B cell (primary cell): Measurements from ENCODE around the gene NANOS3. TPM values are rescaled to one million over a fixed set of nuclear protein-coding genes. Genes with fewer than 3 reads are reported as not detected.

ENCODE experiments used
- ATAC-seq: fragments of 200-7000 bp; cut with Tn5 transposase; one replicate; pipeline ENCODE4 v1.10.0; 2021; ENCODE audit warnings: low read depth, mild to moderate bottlenecking, moderate number of reproducible peaks, moderate library complexity
- CTCF ChIA-PET: fragments of 350-600 bp; sonication (Branson Sonifier 250); formaldehyde crosslinking; loops from one replicate; lab custom pipeline; 2021; ENCODE audit warnings: antibody characterized with exemption, inconsistent platforms; lab: Charles Lee
- POLR2A ChIA-PET: fragments of 350-600 bp; sonication (Branson Sonifier 250); formaldehyde crosslinking; loops from one replicate; lab custom pipeline; 2021; ENCODE audit warnings: antibody characterized with exemption; lab: Charles Lee
- DNase-seq: peaks from one replicate; pipeline ENCODE4 v3.0.0; 2013
- H2AFZ ChIP-seq: 2 replicates; pipeline ENCODE4 v1.6.1; 2012; ENCODE audit warnings: mild to moderate bottlenecking, low read depth, low read length; ENCODE audit not compliant: insufficient read depth, poor library complexity, severe bottlenecking
- H3K27ac ChIP-seq, 2 donors: 1 replicate in 1 of 2; 2 replicates in 1 of 2; pipeline ENCODE4 v1.5.1; 2012 to 2013; ENCODE audit warnings: low read length in 2 of 2, mild to moderate bottlenecking in 2 of 2, moderate library complexity in 1 of 2
- H3K27me3 ChIP-seq, 4 experiments: fragments of 200-600 bp in 1 of 4; sonication (generic) in 1 of 4; replicated peaks in 1 of 4; 1 replicate in 2 of 4; 2 replicates in 2 of 4; pipeline versions ENCODE4 v1.6.1 to v1.7.0; 2013 to 2016; ENCODE audit warnings: low read length in 3 of 4, mild to moderate bottlenecking in 2 of 4, mixed read lengths in 1 of 4, moderate library complexity in 1 of 4; ENCODE audit not compliant: insufficient read depth in 4 of 4, control insufficient read depth in 3 of 4; ENCODE audit errors: control extremely low read depth in 1 of 4
- H3K36me3 ChIP-seq, 2 experiments: replicated peaks in 1 of 2; 1 replicate in 1 of 2; 2 replicates in 1 of 2; pipeline versions ENCODE4 v1.6.1 to v1.7.1; 2013; ENCODE audit warnings: low read length in 1 of 2; ENCODE audit not compliant: insufficient read depth in 2 of 2, control insufficient read depth in 1 of 2; ENCODE audit errors: control extremely low read depth in 1 of 2, extremely low read depth in 1 of 2
- H3K4me1 ChIP-seq, 2 donors: fragments of 200-600 bp in 1 of 2; sonication (generic) in 1 of 2; 1 replicate in 1 of 2; 2 replicates in 1 of 2; pipeline versions ENCODE4 v1.5.1 to v1.6.1; 2013 to 2017; ENCODE audit warnings: low read length in 2 of 2; ENCODE audit not compliant: control insufficient read depth in 2 of 2, insufficient read depth in 2 of 2
- H3K4me2 ChIP-seq: replicated peaks from 2 replicates; pipeline ENCODE3; 2012; ENCODE audit warnings: mild to moderate bottlenecking, low read depth, low read length; ENCODE audit not compliant: poor library complexity, severe bottlenecking
- H3K4me3 ChIP-seq, 5 experiments: fragments of 200-600 bp in 1 of 5; sonication (generic) in 1 of 5; 1 replicate in 3 of 5; 2 replicates in 2 of 5; pipeline versions ENCODE4 v1.5.1 to v1.7.0; 2011 to 2016; ENCODE audit warnings: low read length in 4 of 5, mild to moderate bottlenecking in 4 of 5, low read depth in 2 of 5, control low read depth in 1 of 5, moderate library complexity in 1 of 5; ENCODE audit not compliant: insufficient read depth in 1 of 5; ENCODE audit errors: control extremely low read depth in 1 of 5, extremely low read depth in 1 of 5
- H3K79me2 ChIP-seq: fragments of 200-600 bp; sonication (generic); one replicate; pipeline ENCODE4 v1.6.0; 2016; ENCODE audit warnings: low read length; ENCODE audit not compliant: control insufficient read depth, insufficient read depth
- H3K9ac ChIP-seq: fragments of 200-600 bp; sonication (generic); 2 replicates; pipeline ENCODE4 v1.6.1; 2017; ENCODE audit warnings: mild to moderate bottlenecking, low read length, moderate library complexity
- H3K9me3 ChIP-seq, 3 donors: one replicate each; pipeline versions ENCODE4 v1.6.1 to v1.7.1; 2013; ENCODE audit warnings: low read length in 2 of 3; ENCODE audit not compliant: control insufficient read depth in 2 of 3, insufficient read depth in 1 of 3; ENCODE audit errors: control extremely low read depth in 1 of 3
- H4K20me1 ChIP-seq: 2 replicates; pipeline ENCODE4 v1.6.0; 2012; ENCODE audit warnings: mild to moderate bottlenecking, low read length; ENCODE audit not compliant: insufficient read depth, control insufficient read depth, poor library complexity, severe bottlenecking
- H3K27ac Mint-ChIP-seq: one replicate; pipeline ENCODE4 v1.8.0; 2021; ENCODE audit warnings: mixed read lengths
- H3K27me3 Mint-ChIP-seq: one replicate; pipeline ENCODE4 v1.8.0; 2021; ENCODE audit warnings: mixed read lengths
- H3K4me1 Mint-ChIP-seq: one replicate; pipeline ENCODE4 v1.8.0; 2021; ENCODE audit warnings: mixed read lengths
- H3K4me3 Mint-ChIP-seq: one replicate; pipeline ENCODE4 v1.8.0; 2021; ENCODE audit warnings: mixed read lengths
- H3K9me3 Mint-ChIP-seq: one replicate; pipeline ENCODE4 v1.8.0; 2022; ENCODE audit warnings: mixed read lengths; ENCODE audit not compliant: insufficient read depth
- CTCF ChIP-seq: fragments of 200-600 bp; IDR thresholded peaks from one replicate; pipeline ENCODE4 v1.8.0; 2022; ENCODE audit warnings: antibody characterized with exemption, mild to moderate bottlenecking
- EZH2 ChIP-seq: IDR thresholded peaks from 2 replicates; pipeline ENCODE4 v1.6.1; 2012; ENCODE audit warnings: borderline replicate concordance, low read depth, mild to moderate bottlenecking, moderate library complexity, low read length; ENCODE audit not compliant: insufficient read depth, poor library complexity, severe bottlenecking
- WGBS: methylation state at CpG from one replicate; pipeline ENCODE4 v1.1.5; 2013; ENCODE audit warnings: missing lambda C conversion rate; ENCODE audit not compliant: insufficient coverage; 5-methylcytosine and 5-hydroxymethylcytosine counted together
- intact Hi-C: fragments of 100-400 bp; cut with micrococcal nuclease; formaldehyde crosslinking; loops from one replicate; pipeline ENCODE4 v1.10.0; 2022
- polyA plus RNA-seq: library from polyadenylated mRNA; depleted of rRNA; stranded (reverse); fragments of >200 nt; gene quantifications from 2 replicates; pipeline ENCODE4 v1.2.3, GENCODE V29; 2012
- total RNA-seq, 2 donors: library from RNA; stranded (reverse); fragments of 120-200 nt in 1 of 2; gene quantifications; 1 replicate in 1 of 2; 2 replicates in 1 of 2; pipeline versions ENCODE4 v1.2.3 to v1.2.4, GENCODE V29; 2013 to 2022

Gene NANOS3
- total and polyA plus RNA-seq, 2 donors (not counting 1 experiment from before 2014, with no cell fraction given): 0.49 TPM; not detected in 1

GRCh38 chr19:13841086-13841961, 35.6 kb upstream of the NANOS3 start:
- WGBS: 62% methylated on average over 26 of the region's 26 CpGs
- Histone ChIP-seq H3K79me2 (peaks cover 32% of the 10 kb centered on the region), H3K9ac (peak overlapping the region; percentile 77), H3K27ac (peak overlapping the region; percentile 93 to 94), H4K20me1 (peaks cover 9% of the 10 kb centered on the region), H3K4me1 (peaks cover 73 to 87% of the 10 kb centered on the region in 2 donors), H3K4me2 (peak overlapping the region; percentile 97), H3K9me3 (no peaks in the 10 kb centered on the region), H3K4me3 (peak overlapping the region; percentile 49 to 75 (median 64)), H3K27me3 (no peaks in the 10 kb centered on the region), H3K36me3 (no peaks in the 10 kb centered on the region), H2AFZ (no peak overlapping the region)
- H3K4me1 Mint-ChIP-seq: peaks cover 72% of the 10 kb centered on the region
- POLR2A ChIA-PET: interaction anchor here (0.6 to 3.7 kb wide), 8 partner anchors 13 to 242 kb away, joined by 3 to 14 read pairs (median 6); partner anchors contain the start of gene ZSWIM4
- no peaks in the 10 kb centered on the region for H3K27me3 Mint-ChIP-seq
- H3K4me3 Mint-ChIP-seq: peak overlapping the region; percentile 88
- ATAC-seq: no peak
- TF ChIP-seq EZH2: no peak
- no peak for TF ChIP-seq CTCF
- intact Hi-C loops: no loop called here
- H3K9me3 Mint-ChIP-seq: no peaks in the 10 kb centered on the region
- H3K27ac Mint-ChIP-seq: peak overlapping the region; percentile 95
- CTCF ChIA-PET: interaction anchor here (1.2 to 2.9 kb wide), 3 partner anchors 9 to 54 kb away, joined by 3 to 12 read pairs (median 3); no protein-coding TSS in a partner anchor
- DNase-seq: peak; percentile 51

- ChIA-PET POLR2A (interaction anchor here (0.6 to 3.7 kb wide), 7 partner anchors 14 to 110 kb away, joined by 3 to 14 read pairs (median 7); partner anchors contain the start of gene ZSWIM4), CTCF (interaction anchor here (1.2 to 1.6 kb wide), 2 partner anchors 8 to 54 kb away, joined by 3 read pairs; no protein-coding TSS in a partner anchor)
- Histone ChIP-seq H3K27me3 (peaks cover 0 to 2% (median 0%) of the 10 kb centered on the region in 4 experiments), H3K9ac (peak overlapping the region; percentile 77), H2AFZ (no peak overlapping the region), H3K4me1 (peaks cover 72 to 87% of the 10 kb centered on the region in 2 donors), H3K9me3 (no peaks in the 10 kb centered on the region), H3K4me3 (peak overlapping the region; percentile 37 to 75 (median 62)), H3K4me2 (peak overlapping the region; percentile 97), H3K79me2 (peaks cover 32% of the 10 kb centered on the region), H3K36me3 (no peaks in the 10 kb centered on the region), H3K27ac (peak overlapping the region; percentile 93 to 94), H4K20me1 (peaks cover 9% of the 10 kb centered on the region)
- H3K9me3 Mint-ChIP-seq: no peaks in the 10 kb centered on the region
- H3K4me3 Mint-ChIP-seq: peak overlapping the region; percentile 88
- TF ChIP-seq CTCF: no peak
- TF ChIP-seq EZH2: no peak
- DNase-seq (no peak), ATAC-seq (no peak)
- 6% methylated on average over 6 of the region's 11 CpGs for WGBS
- H3K4me1 Mint-ChIP-seq: peaks cover 72% of the 10 kb centered on the region
- H3K27ac Mint-ChIP-seq: peak overlapping the region; percentile 95
- no peaks in the 10 kb centered on the region for H3K27me3 Mint-ChIP-seq
- intact Hi-C loops: no loop called here
Measured at GRCh38 chr19:13841962-13842290, 35.0 kb upstream of the NANOS3 start.
